Right renal pelvis (tissue), 4 donors: Measurements from ENCODE around the gene HIPK4. TPM values are rescaled to one million over a fixed set of nuclear protein-coding genes. Genes with fewer than 3 reads are reported as not detected.

Experiments used
- DNase-seq, 4 donors: peaks; one replicate each; pipeline ENCODE4 v3.0.0-alpha.2; 2013; ENCODE audit warnings: low read depth in 4 of 4, low spot score in 3 of 4, missing footprints in 1 of 4
- polyA plus RNA-seq, 4 donors: library from polyadenylated mRNA; unstranded; fragments of 120-200 nt; gene quantifications; one replicate each; pipeline ENCODE4 v1.2.1, GENCODE V29; 2013; ENCODE audit not compliant: insufficient read length in 4 of 4

The HIPK4 gene
- polyA plus RNA-seq, 4 donors = 0.10 to 0.19 (median 0.15) TPM

DNA sequence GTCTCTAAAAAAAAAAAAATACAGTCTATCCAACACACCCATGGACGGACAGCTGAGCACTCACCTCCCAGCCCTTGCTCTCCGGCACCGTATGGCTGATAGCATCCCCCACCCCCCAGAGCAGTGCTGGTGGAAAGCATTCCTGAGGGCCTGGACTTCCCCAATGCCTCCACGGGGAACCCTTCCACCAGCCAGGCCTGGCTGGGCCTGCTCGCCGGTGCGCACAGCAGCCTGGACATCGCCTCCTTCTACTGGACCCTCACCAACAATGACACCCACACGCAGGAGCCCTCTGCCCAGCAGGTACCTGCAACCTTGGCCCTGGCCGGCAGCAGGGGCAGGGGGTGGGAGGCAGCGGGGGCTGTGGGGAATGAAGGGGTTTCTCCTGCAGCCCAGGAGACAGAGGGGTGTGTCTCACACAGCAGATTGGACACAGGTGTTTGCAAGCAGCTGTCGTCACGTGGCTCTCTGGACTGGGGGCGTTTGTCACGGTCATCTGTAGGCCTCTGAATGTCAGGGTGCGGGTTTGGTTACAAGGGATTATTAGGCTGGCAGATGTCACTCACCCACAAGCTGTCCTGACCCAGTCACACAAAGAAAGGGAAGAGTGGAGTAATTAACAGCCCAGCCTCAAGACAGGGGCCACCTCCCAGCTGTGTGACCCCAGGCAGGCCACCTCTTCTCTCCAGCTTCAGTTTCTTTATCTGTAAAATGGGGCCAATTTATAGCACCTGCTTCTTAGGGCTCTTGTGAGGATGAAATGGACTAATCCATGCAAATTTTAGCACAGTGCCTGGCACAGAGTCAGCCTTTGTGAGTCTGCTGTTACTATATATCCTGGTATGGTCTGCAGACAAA, 22.2 kb downstream of the HIPK4 start:
- DNase-seq = no peak

DNA sequence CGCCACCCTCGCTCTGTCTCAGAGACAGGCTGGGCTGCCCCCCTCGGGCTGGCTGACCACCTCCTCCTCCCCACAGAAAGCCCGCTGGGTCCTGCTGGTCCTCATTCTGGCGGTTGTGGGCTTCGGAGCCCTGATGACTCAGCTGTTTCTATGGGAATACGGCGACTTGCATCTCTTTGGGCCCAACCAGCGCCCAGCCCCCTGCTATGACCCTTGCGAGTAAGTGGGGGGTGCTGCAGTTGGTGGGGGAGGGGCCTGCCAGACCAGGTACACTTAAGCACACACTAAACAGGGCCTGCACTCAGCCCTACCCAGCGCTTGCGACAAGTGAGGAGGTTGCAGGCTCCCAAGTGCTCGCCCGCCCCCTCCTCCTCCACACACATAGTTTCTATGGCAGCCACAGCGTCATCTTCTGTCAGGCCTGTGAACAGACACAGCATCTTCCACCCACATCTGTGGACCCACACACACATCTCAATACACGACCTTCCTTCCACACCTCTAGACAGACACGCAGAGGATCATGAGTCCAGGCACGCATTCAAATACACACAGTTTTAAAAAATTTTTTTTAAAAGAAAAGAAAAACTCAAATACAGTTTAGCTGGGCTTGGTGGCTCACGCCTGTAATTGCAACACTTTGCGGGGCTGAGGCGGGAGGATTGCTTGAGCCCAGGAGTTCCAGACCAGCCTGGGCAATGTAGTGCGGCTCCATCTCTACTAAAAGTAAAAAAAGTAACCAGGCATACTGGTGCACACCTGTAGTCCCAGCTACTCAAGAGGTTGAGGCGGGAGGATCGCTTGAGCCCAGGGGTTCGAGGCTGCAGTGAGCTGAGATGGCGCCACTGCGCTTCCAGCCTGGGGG, 23.1 kb downstream of the HIPK4 start:
- no peak for DNase-seq

DNA sequence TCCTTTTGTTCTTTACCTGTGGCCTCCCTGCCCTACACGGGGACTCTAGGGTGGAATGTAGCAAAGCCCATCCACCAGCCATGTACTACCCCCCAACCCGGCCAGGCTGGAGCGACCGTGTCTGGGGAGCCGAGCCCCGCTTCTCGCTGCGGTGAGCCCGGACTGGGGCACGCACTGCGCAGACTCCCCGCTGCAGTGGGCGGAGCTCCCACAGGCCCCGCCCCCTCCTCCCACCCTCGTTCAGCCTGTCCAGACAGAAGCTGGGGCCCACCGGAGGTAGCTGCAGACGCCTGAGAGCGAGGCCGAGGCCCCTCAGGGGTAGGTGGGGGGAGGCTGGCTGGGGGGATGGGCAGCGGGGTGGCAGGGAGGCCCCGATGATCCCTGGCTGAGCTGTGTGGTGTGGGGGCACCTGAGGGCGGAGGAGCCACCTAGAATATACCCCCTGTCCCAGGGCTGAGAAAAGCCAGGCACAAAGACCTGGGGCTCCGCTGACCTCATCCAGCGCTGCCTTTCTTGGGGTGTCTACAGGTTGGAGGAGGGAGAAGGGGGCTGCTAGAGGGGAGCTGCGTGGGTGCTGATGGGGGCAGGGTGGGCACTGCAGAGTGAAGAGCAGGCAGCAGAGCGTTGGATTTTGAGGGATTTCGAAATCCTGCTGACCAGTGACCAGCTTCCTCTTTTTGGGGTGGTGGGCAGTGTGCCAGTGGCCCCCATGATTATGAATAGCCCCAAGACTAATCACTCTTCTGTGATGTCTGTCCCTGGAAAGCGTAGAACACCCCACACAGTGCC, 24.2 kb downstream of the HIPK4 start:
- DNase-seq = peak; percentile 65 to 77 (median 75)

DNA sequence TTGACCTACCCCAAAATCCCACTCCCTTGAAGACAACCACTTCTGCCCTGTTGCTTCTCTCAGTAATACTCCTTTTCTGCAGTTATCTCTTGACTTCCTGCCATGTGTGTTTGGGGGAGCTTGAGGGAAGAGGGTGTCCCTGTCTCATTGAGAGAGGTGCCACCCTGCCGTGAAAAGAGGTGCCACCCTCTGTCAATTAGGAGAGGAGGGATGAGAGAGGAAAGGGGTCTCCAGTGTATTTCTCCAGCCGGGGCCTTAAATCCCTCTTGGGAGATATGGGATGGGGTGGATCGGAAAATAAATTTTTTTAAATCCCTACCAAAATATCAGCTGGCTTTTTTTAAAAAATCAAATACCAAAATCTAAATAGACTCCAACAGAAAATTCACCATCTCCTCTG, 25.0 kb downstream of the HIPK4 start:
- no peak for DNase-seq

DNA sequence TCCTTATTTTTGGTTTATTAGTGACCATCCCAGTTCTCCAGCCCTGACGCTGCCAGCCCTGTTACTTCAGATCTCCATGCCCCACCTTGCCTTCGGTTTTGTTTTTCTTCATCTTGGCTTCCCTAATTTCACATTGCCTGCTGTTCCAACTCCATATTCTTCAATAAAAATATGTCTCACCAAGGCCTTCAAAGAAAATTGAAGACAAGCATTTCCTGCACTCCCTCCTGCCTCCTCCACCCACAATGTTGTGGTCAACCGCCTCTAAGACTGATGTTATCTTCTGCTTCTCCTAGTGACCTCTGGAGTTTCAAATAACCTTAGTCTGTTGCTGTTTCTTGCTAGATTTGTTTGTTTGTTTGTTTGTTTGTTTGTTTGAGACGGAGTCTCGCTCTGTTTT, 26.9 kb downstream of the HIPK4 start:
- DNase-seq = no peak

DNA sequence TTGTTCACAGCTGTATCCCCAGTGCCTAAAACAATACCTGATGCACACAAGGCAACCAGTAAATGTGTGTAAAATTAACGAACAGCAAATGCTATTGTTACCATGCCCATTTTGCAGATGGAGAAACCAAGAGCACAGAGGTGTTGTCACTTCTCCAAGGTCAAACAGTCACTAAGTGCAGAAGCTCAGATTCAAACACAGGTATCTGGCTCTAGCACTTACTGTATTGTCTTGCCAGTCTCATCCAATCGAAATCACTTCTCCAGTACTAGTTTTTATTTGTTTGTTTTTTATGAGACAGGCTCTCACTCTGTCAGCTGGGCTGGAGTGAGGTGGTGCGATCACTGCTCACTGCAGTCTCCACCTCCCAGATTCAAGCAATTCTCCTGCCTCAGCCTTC, 27.8 kb downstream of the HIPK4 start:
- DNase-seq = no peak

DNA sequence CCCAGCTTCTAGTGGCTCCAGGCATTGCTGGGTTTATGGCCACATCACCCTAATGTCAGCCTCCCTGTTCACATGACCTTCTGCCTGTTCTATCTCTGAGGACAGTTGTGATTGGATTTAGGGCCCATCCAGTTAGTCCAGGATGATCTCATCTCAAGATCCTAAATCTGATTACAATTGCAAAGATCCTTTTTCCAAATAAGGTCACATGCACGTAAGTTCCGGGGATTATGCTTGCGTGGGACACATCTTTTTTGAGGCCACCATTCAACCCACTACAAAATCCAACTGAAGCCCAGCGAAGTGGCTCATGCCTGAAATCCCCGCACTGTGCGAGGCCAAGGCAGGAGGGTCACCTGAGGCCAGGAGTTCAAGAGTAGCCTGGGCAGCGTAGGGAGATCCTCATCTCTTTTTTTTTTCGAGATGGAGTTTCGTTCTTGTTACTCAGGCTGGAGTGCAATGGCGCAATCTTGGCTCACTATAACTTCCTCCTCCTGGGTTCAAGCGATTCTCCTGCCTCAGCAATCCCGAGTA, 29.2 kb downstream of the HIPK4 start:
- no peak for DNase-seq

DNA sequence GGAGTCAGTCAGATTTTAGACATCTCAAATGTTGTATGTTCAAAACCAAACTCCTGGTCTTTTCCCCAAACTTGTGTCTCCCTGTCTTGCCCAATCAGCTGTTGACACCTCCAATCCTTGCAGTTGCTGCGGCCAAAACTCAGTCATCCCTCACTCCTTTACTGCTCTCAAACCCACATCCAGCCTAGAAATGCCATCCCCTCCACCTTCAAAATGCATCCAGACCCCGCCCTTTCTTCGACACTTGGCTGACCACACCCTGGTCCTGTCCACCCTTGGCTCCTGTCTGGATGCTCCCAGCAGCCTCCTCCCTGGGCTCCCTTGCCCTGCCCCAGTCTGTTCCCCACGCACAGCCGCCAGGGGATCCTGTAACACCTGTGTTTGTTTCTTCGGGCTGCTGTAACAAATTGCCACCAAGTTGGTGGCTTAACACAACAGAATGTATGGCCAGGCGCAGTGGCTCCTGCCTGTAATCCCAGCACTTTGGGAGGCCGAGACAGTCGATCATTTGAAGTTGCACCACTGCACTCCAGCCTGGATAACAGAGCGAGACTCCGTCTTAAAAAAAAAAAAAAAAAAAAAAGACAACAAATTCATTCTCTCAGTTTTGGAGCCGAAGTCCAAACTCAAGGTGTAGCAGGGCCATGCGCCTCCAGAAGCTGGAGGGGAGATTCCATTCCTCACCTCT, 29.8 kb downstream of the HIPK4 start:
- no peak for DNase-seq

DNA sequence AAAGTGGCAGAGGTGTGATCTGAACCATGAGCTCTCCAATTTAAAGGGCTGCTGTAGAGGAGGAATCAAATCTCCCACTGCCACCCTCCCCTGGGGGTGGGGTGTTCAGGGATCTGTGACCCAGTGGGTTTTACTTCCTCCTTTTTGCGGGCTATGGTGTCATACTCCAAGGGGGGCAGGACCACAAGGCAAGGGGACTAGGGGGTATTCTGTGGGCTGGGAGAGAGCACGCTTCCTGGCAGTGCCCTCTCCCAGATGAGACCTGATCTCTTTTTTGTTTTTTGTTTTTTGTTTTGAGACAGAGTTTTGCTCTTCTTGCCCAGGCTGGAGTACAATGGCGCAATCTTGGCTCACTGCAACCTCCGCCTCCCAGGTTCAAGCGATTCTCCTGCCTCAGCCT, 31.2 kb downstream of the HIPK4 start:
- DNase-seq = no peak

DNA sequence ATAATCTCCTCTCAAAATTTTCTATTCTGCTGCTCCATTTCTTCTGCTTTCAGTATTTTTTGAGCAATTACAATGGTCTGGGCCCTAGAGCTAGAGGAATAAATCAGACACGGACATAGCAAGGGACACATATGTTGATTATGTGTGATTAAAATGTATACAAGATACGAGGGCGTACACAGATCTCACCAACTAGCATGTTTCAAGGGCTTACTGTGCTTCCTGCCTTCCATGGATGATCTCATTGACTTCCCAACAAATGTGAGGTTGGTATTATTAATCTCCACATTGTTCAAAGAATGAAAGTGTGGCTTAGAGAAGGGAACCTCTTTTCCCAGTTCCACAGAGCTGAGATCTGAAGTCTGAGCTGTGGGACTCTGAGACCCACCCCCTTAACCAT, 32.3 kb downstream of the HIPK4 start:
- DNase-seq = no peak

DNA sequence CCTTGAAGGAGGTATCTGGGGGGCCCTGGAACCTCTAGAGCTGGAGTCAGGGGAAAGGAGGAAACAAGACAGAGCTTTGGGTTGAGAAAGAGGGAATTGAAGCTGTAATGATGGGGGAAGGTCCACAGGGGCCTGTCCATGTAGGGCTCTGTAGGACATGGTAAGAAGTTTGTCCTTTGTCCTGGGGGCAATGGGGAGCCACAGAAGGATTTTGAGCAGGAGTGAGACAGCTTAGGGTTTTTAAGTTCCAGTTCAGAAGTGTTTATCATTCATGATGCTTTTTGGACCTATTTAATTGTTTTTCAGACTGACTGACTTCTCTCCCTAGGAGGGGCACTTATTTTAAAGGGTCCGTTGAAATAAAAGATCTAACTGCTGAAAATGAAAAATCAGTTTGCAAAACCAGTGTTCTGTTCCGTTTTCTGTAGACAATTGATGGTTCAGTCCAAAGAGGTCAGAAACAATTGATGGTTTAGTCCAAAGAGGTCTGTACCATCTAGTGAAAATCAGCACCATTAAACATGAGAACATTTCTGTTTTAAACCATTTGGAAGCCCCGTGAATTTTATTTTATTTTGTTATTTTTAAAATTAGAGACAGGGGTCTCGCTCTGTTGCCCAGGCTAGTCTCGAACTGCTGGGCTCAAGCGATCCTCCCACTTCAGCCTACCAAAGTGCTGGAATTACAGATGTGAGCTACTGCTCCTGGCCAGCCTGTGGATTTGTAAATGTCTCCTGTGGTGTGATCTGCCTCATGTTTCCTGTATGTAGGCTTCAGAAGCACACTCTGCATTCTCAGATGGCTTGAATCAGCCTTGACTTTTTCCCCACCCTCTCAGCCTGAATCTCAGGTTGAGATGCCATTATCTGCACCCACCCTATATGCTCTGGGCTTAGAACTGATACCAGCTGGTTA, 33.0 kb downstream of the HIPK4 start:
- no peak for DNase-seq

DNA sequence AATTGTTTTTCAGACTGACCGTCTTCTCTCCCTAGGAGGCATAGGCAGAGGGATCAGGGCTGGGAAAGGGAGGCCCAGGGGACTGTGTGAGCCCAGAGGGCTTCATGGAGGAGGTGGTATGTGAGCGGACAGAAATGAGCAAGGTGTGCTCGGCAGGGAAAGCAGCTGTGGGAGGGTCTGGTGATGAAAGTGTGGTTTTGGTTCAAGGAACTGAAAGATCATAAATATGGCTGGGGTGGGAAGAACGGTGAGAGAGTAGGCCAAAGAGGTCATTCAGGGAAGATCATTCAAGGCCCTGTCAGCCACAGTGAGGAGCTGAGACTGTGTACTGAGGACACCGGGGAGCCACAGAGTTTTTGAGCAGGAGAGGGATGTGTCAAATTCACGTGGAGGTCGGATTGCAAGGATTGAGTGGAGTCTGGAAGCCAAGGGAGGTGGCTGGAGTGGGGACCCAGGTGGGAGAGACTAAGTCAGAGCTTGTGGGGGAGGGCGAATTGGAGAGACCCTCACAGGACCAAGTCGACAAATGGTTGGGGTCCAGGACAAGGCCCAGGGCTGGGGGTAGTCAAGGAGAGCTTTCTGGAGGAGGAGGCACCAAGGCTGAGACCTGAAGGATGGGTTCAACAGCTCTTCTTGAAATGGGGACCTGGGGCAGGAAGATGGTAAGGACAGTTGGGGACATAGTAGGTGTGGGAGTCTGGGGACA, 33.9 kb downstream of the HIPK4 start:
- DNase-seq = no peak

DNA sequence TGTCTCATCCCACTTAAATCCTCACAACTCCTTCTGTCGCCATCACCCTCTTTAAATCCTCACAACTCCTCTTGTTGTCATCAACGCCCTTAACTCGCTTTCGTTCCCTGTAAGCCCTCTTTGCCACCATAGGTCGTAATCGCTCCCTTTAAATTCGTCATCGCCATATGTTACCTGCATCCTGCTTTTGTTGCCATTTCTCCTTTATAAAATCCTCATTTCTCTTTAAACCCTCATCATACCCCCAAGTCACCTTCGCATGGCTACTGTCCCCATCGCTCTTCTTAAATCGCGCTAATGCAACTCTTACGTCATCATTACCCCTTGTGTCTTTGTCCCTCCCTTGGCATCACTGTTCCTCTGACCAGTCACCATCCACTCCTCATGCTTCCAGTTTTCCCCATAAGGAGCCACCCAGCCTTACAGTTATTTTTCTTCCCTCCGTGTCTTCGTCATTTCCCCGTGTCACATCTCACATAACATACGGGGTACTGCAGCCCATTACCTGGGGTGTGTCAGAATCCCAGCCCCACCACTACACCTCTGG, 40.9 kb downstream of the HIPK4 start:
- DNase-seq = no peak

DNA sequence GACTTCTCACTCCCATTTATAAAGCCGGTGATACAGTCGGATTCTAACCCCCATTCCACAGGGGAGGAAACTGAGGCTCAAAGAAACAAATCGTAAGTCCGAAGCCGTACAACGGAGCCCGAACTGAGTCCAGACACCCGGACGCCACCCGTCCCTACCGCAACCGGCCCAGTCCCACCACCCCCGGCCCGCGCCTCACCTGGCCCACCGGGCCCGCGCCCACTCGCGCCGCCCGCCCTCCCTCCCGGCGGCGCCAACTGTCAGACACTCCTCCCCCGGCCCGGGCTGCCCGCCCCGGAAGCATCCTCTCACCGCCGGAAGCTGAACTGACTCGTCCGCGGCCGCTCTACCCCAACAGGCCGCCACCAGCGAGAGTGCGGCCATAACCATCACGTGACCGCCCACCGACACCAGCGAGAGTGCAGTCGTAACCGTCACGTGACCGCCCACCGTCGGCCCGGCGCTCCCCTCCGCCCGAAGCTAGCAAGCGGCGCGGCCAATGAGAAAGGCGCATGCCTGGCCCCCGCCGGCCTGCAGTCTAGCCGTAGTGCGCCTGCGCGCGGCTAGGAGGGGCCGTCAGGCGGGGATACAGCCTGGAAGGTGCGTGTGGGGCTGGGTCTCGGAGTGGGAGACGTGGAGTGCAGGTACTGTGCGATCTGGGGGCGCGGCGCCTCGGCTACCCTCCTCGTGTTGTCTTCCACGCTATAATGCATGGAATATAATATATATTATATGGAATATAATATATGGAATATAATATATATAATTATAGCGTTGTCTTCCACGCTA, 41.7 kb downstream of the HIPK4 start, which contains the start of the genes C19orf47 and PLD3:
Gene C19orf47 (minus strand): TSS at position 273 of the 789 bp plus-strand sequence. CDS start 6,540 bp downstream, outside the sequence.
Gene PLD3 (plus strand): TSS at position 571 of the 789 bp plus-strand sequence. CDS start 17,789 bp downstream, outside the sequence.
- DNase-seq = peak; percentile 95 to 96 (median 96)

DNA sequence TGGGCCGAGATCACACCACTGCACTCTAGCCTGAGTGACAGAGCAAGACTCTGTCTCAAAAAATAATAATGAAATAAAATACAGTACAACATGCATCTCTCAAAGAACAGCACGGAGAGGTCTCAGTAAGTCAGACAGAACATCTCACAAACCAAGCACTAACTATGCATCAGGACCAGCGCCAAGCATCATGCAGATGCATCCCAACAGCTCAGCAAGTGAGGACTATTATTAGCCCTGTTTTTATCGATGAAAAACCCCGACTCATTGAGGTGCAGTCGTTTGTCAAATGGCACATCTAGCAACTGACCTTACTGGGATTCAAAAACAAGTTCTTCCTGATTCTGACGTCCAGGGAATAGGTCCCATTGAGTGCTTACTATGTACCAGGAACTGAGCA, 45.6 kb downstream of the HIPK4 start:
- no peak for DNase-seq

DNA sequence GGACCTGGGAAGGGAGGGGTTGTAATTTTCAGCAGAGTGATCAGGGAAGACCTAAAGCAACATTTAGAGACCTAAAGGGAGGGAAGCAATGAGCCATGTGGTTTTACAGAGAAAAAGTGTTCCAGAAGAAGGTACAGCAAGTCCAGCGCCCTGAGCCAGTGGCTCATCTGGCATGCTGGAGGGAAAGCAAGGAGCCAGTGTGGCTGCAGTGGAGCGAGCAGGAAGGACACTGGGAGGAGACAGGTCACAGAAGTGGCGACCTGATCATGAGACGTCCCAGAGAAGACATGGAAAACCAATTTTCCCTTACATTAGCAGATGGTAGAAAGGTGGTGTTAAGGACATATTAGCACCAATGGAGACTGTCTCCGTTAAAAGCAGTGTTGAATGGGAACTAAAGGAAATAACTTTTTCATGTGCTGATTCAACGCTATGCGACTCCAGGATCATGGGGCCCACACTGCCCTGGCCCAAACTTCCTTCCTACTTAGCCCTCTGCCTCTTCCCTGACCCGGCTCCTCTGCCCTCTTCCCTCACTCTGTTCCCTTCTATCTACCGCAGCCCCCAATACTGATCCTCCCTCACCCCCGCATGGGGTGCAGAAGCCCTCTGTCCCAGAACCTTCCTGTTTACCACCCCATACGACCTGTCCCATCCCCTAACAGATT, 47.2 kb downstream of the HIPK4 start:
- no peak for DNase-seq
